ENCODE results near the gene PDZD2. TPM values are rescaled to one million over a fixed set of nuclear protein-coding genes. Genes with fewer than 3 reads are reported as not detected.

PDZD2 gene
- total and polyA plus RNA-seq, 2 experiments from 2014 or later, result 8.3 to 16.9 TPM

- Mint-ChIP-seq H3K36me3 (ENCODE audit: low read depth) (peaks cover 7% of the 10 kb centered on the region; the same call in 1 of the 3 replicates), H3K4me3 (no peak overlapping the region), H3K4me1 (peaks cover 4% of the 10 kb centered on the region; the same call in 1 of the 3 replicates), H3K27ac (no peak overlapping the region), H3K9me3 (no peaks in the 10 kb centered on the region), H3K27me3 (ENCODE audit: insufficient read depth, low read depth, poor library complexity) (peaks cover 6% of the 10 kb centered on the region)
- Histone ChIP-seq H3K4me1 (ENCODE audit: insufficient read depth) (no peaks in the 10 kb centered on the region), H3K79me2 (replicated peaks; ENCODE audit: insufficient read depth) (no peaks in the 10 kb centered on the region), H3K36me3 (ENCODE audit: insufficient read depth) (no peaks in the 10 kb centered on the region), H3K27ac (ENCODE audit: low read depth) (no peak overlapping the region), H4K20me1 (replicated peaks; ENCODE audit: insufficient read depth) (no peaks in the 10 kb centered on the region), H3K27me3 (ENCODE audit: insufficient read depth) (no peaks in the 10 kb centered on the region), H3F3A (replicated peaks; ENCODE audit: low read depth) (no peaks in the 10 kb centered on the region), H3K4me2 (no peak overlapping the region), H2AFZ (no peak overlapping the region), H3K9me2 (ENCODE audit: insufficient read depth) (no peaks in the 10 kb centered on the region), H3K4me3 (no peak overlapping the region)
- DNase-seq (ENCODE audit: low spot score) (no peak), ATAC-seq (no peak)
- TF ChIP-seq JUNB (IDR thresholded peaks at IDR 0.05; ENCODE audit: unreplicated experiment), result no peak
- no peak for TF ChIP-seq ZNF462 (CRISPR knock-in tag; IDR thresholded peaks at IDR 0.05)
- TF ChIP-seq REST (IDR thresholded peaks at IDR 0.05; ENCODE audit: unreplicated experiment), result no peak
- TF ChIP-seq POLR2AphosphoS5 (IDR thresholded peaks at IDR 0.05; ENCODE audit: low read depth), result no peak
- TF ChIP-seq ZNF114 (CRISPR knock-in tag; IDR thresholded peaks at IDR 0.05), result no peak
Measured at GRCh38 chr5:32088214-32088613, 449.3 kb downstream of the PDZD2 start.

Data from GM23338 (cell line).